Measurements from ENCODE around the gene MACROD1. TPM values are rescaled to one million over a fixed set of nuclear protein-coding genes. Genes with fewer than 3 reads are reported as not detected.

The MACROD1 gene
- total and polyA plus RNA-seq, 7 donors, result 14.2 to 33.9 (median 23.3) TPM

- intact Hi-C loops (cut with DNase I), result no loop called here
These were observed 39.1 kb downstream of the MACROD1 start for GRCh38 chr11:64126796-64127195.

GRCh38 chr11:64126371-64126770 is 39.5 kb downstream of the MACROD1 start:
- intact Hi-C loops (cut with DNase I), result no loop called here

More at GRCh38 chr11:64126796-64127195, 39.1 kb downstream of the MACROD1 start:
- H3K9me3 ChIP-seq, result no peaks in the 10 kb centered on the region
- no peak overlapping the region for H3K4me3 ChIP-seq
- peaks cover 0 to 25% (median 14%) of the 10 kb centered on the region in 4 donors for H3K4me1 ChIP-seq
- no peak for TF ChIP-seq EP300 (IDR thresholded peaks at IDR 0.05)
- TF ChIP-seq POLR2A (IDR thresholded peaks at IDR 0.05), result no peak
- TF ChIP-seq POLR2AphosphoS5 (IDR thresholded peaks at IDR 0.05), result no peak
- no peak for TF ChIP-seq CTCF (IDR thresholded peaks at IDR 0.05)
- no peak for DNase-seq
- no peaks in the 10 kb centered on the region for H3K27me3 ChIP-seq
- H3K27ac ChIP-seq, result no peak overlapping the region
- WGBS, 2 donors, result 89 to 95% methylated on average over 17 of the region's 17 CpGs
- no peaks in the 10 kb centered on the region for H3K36me3 ChIP-seq

DNA sequence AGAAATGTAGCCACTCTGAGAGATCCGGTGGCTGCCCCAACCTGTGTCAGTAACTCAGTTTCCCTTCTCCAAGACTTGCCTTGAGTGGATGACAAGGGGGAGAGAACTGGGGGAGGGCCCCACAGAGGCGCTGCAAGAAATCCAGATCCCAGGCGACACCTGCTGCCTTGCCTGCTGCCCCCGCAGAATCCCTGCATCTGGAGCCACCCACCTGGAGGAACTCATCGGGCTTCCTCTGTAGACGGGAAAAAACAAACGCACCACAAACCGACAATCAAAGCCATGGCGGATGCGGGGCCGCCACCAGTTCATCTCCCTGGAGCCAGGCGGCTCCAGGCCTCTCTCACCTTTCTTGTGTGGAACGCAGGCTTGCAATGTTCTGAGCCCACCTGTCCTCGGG is 40.2 kb downstream of the MACROD1 start:
- 67 to 85% methylated on average over 14 of the region's 14 CpGs for WGBS, 2 donors
- TF ChIP-seq POLR2A (IDR thresholded peaks at IDR 0.05) (no peak), CTCF (IDR thresholded peaks at IDR 0.05) (no peak), POLR2AphosphoS5 (IDR thresholded peaks at IDR 0.05) (no peak), EP300 (IDR thresholded peaks at IDR 0.05) (no peak)
- Histone ChIP-seq H3K27ac (no peak overlapping the region), H3K9me3 (no peaks in the 10 kb centered on the region), H3K4me3 (no peak overlapping the region), H3K36me3 (no peaks in the 10 kb centered on the region), H3K27me3 (no peaks in the 10 kb centered on the region), H3K4me1 (peaks cover 0 to 30% (median 15%) of the 10 kb centered on the region in 4 donors)
- intact Hi-C loops (cut with DNase I), result no loop called here
- no peak for DNase-seq

More at GRCh38 chr11:64126371-64126770, 39.5 kb downstream of the MACROD1 start:
- DNase-seq, result no peak
- no peak for TF ChIP-seq CTCF (IDR thresholded peaks at IDR 0.05)
- no peak for TF ChIP-seq POLR2A (IDR thresholded peaks at IDR 0.05)
- no peak for TF ChIP-seq EP300 (IDR thresholded peaks at IDR 0.05)
- no peak for TF ChIP-seq POLR2AphosphoS5 (IDR thresholded peaks at IDR 0.05)
- H3K4me1 ChIP-seq, result peaks cover 0 to 25% (median 11%) of the 10 kb centered on the region in 4 donors
- WGBS, 2 donors, result 88 to 89% methylated on average over 12 of the region's 12 CpGs
- no peak overlapping the region for H3K27ac ChIP-seq
- no peak overlapping the region for H3K4me3 ChIP-seq
- H3K27me3 ChIP-seq, result no peaks in the 10 kb centered on the region
- no peaks in the 10 kb centered on the region for H3K9me3 ChIP-seq
- H3K36me3 ChIP-seq, result no peaks in the 10 kb centered on the region

DNA sequence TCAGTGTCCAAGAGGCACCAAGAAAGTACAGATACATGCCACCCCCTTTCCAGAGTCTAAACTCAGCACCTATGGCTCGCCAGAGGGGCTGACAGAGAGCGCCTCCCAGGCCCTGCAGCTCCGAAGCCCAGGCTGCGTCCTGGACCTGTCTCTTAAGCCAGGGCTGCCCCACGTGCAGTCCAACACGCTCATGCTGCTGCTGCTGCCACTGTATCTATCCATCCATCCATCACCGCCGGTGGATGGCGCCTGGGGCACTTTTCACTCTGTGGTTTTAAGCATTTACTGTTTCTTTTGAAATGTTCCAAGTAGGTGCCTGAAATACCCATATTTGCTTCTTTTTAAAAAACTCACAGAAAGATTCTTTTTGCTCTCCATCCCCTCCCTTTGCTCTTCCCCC is 41.8 kb downstream of the MACROD1 start:
- Histone ChIP-seq H3K4me3 (no peak overlapping the region), H3K36me3 (no peaks in the 10 kb centered on the region), H3K27me3 (no peaks in the 10 kb centered on the region), H3K4me1 (peaks cover 0 to 34% (median 15%) of the 10 kb centered on the region in 4 donors), H3K27ac (no peak overlapping the region), H3K9me3 (no peaks in the 10 kb centered on the region)
- intact Hi-C loops (cut with DNase I), result no loop called here
- TF ChIP-seq POLR2A (IDR thresholded peaks at IDR 0.05) (no peak), EP300 (IDR thresholded peaks at IDR 0.05) (no peak), POLR2AphosphoS5 (IDR thresholded peaks at IDR 0.05) (no peak), CTCF (IDR thresholded peaks at IDR 0.05) (no peak)
- DNase-seq, result no peak
- 89 to 93% methylated on average over 9 of the region's 9 CpGs for WGBS, 2 donors

GRCh38 chr11:64123679-64124078 is 42.2 kb downstream of the MACROD1 start:
- Histone ChIP-seq H3K36me3 (no peaks in the 10 kb centered on the region), H3K27me3 (no peaks in the 10 kb centered on the region), H3K27ac (no peak overlapping the region), H3K4me1 (peaks cover 0 to 34% (median 15%) of the 10 kb centered on the region in 4 donors), H3K4me3 (no peak overlapping the region), H3K9me3 (no peaks in the 10 kb centered on the region)
- no peak for DNase-seq
- intact Hi-C loops (cut with DNase I), result no loop called here
- no peak for TF ChIP-seq POLR2A (IDR thresholded peaks at IDR 0.05)
- TF ChIP-seq CTCF (IDR thresholded peaks at IDR 0.05), result no peak
- no peak for TF ChIP-seq EP300 (IDR thresholded peaks at IDR 0.05)
- TF ChIP-seq POLR2AphosphoS5 (IDR thresholded peaks at IDR 0.05), result no peak
- 89 to 93% methylated on average over 3 of the region's 3 CpGs for WGBS, 2 donors
